DMS53 treated with DMSO at 0.1 percent for 48 hours (cell line): Measurements from ENCODE around the gene CNTNAP4.

Source experiments
- DNase-seq: peaks from one replicate; lab custom pipeline; 2025; ENCODE audit not compliant: unreplicated experiment; lab: John Stamatoyannopoulos, UW

CNTNAP4 gene

DNA sequence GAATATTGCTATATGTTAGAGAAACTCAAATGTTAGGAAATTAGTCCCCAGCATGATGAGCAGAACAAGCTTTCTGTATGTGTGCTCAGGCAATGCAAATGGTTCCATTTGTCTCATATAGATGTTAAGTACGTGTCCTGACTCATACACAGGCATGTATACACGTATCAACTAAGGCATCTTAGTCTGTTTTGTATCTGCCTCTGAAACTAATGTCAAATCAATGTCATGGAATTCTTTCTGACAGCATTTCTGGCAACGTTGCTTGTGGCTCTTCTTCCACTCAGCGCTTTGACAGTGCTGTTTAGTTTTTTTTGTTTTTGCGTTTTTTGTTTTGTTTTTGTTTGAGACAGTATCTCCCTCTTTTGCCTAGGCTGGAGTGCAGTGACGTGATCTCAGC lies 111.9 kb downstream of the CNTNAP4 start:
- DNase-seq = no peak

DNA sequence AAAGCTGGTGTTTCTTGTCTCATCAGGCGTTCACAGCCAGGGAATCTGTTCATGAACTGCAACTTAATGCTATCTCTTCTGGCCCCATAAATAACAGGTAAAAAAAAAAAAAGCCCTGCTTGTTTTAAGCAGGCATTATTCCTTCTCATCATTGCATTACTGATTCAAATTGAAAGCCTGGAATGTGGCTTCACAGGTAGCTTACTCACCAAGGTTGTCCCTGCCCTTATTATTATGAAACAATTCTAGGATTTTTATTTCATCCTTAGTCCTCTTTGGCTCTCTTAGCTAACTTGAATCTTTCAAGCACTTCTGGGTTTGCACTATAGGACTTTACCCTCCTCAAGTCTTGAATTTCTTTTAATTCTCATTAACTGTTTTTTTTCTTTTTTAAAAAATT lies 113.3 kb downstream of the CNTNAP4 start:
- no peak for DNase-seq

DNA sequence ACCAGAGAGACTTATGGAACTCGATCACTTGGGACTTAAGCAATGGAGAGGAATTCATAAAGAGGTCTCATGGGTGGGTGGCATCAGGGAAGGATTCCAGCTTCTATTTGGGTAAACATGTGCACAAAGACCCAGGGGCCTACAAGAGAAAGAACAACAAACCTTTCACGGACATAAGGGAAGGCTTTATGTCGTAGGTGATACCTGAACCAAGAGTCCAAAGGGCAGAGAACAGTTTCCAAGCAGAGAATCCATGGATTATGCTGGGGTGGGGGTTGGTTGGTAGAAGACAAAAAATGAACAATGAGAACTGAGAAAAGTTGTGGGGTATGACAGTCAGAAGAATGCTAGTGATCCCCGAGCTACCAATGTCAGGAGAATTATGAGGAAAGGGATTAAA lies 119.8 kb downstream of the CNTNAP4 start:
- no peak for DNase-seq

DNA sequence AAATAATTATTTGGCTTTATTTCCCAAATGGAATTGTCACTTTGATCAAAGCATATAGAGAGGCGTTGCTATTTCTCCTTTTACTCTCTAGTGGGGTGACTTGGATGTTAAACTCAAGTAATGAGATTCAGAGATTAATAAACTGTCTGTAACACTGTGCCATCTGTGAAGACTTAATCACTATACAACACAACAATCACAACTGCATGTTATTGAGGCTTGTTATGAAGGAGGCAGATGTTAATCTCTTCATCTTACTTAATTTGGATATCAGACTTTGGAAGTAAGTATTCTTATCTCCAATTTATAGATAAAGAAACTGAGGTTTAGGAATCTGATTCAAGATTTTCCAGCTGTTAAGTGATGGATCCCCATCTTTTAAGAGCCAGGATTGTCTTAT lies 132.5 kb downstream of the CNTNAP4 start:
- DNase-seq = no peak

DNA sequence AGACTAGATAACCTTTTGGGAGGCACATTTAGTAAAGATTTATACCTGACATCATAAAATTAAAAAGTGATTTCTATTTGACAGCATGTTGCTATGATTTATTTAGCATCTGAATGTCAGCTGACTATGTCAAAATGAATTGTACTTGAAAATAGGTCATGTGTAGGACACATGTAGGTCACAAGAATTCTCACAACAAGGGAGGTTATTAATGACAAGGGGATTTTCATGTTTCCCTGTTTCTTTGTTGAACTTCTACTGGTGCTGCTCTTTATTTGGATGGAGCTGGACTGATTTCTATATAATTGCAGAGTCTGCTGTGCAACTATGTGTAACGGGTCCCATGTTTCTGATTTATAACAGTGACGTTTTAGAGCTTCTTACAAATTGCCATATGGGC lies 144.4 kb downstream of the CNTNAP4 start:
- DNase-seq = no peak

DNA sequence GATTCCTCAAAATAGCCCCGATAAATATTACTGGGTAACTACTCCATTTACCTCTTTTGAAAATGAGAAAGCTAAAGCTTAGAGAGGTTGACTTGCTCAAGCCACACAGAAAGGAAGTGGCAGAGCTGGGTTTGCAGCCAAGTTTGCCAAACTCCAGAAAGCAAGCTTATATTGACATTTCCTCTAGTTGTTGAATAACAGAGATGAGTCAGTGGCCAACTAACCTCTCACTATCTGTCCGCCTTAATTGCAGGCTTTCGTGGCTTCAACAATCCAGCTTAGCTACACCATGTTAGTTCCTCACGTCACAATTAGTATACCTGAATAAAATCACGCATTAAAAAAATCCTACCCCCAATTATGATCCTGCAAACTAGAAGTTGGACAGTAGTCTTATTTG lies 151.7 kb downstream of the CNTNAP4 start:
- no peak for DNase-seq

DNA sequence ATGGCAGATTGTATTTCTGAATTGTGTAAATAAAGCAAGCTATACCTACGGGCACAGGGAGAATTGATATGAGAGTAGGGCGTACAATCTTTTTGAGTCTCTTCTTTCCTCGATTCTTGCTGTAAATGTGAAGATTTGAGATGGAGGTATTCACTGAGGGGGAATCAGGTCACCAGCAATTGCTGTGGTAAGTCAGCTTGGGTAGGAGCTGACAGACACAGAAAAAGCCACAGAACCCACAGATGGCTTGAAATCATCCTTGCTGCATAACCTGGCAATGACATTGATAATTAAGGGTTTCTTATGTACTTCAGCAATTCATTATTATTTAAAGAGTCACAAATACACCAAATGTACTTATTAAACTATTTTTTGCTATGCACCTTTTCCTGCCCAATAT lies 164.2 kb downstream of the CNTNAP4 start:
- no peak for DNase-seq

DNA sequence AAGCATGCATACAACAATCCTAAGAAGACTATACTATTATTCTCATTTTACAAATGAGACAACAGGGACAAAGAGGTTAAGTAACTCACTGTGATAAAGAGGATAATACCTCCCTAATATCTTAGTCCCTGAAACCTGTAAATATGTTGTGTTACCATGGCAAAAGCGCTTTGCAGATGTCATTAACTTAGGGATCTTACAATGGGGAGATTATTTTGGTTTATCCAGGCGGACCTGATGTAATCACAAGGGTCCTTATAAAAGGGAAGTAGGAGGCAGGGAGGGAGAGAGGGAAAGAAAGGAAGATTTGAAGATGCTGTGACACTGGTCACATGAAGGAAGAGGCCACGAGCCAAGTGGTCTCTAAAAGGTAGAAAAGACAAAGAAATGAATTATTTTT lies 164.7 kb downstream of the CNTNAP4 start:
- no peak for DNase-seq

DNA sequence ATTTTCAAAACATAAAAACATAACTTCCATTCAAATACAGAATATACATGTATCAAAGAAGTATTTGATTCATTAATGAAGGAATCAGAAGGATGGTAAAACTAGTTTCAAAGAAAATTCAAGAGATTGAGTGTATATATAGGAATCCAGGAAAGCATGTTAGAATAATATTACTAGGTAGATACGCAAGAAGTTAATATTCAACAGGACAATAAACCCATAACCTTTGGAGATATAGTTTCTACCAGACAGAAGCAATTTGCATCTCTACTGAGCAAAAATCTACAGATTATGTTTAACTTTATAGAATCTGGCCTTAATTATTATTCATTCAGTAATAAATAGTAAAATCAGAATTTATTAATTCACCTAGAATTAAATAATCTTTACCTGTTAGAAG lies 166.8 kb downstream of the CNTNAP4 start:
- DNase-seq = no peak

DNA sequence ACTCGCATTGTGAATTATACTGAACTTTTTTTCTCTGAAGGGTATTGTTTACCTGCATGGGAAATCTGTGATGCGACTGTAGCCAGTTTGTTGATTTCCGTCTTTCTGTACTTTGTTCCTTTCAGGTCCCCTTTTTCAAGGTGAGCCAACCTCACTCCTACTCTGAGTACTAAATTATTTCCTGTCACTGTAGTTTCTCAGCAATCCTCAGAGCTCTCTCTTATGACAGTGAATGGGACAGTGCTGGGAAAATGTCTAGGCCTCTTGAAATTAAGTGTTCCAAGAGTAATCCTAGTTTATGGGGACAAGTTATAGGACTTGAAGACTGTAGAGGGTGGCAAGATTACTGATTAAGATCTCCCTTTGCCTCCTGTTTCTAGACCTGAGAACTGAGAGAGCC lies 167.6 kb downstream of the CNTNAP4 start:
- no peak for DNase-seq

DNA sequence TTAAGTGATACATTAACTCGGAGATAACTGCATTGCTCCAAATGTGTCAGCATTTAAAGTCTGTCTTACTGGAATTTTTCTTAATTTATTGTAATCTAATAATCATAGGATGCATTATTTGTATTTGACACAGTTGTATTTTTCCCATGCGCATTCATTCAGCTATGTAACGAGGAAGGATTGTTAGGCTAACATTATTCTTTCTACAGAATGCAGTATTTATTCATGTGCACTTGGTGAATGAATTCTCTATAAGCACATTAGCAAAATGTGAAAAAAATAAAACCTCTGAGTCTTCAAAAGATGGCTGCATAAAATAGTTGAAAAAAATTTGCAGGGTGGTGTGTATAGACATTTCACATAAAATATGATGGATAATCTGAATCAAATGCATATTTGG lies 168.6 kb downstream of the CNTNAP4 start:
- DNase-seq = no peak

DNA sequence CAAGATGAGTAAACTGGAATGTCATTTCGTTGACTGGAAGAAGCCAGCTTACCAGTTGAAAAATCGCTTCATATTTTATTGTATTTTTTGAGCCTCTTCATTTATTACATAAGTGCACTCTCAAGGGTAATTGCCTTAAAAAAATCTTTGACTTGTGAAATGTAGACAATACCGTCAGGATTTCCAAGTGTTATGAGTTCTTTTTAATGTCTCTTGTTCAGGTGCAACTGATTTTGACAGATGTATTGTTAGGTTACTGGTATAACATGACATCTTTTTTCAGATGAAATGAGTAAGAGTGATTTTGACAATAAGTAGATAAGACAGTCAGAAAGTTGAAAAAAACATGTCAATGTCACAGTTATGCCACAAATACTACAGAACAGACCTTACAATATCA lies 169.1 kb downstream of the CNTNAP4 start:
- no peak for DNase-seq

DNA sequence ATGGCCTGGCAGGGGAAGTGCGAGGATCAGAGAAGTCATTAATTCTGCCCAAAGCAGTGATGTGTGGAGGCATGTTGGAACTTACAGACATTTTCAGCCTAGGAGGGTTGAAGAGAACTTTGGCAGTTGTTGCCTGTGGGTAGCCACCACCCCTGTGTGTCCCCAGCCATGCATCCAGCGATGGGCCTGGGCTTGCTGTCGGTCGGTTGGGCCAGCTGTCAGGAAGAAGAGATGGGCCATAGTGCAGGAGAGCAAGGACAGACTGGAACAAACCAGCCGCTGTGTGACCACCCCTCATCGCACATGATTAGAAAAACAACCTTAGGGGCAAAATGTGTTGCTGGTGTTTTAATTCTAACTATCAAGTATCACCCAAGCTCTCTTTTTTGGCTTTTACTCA lies 173.7 kb downstream of the CNTNAP4 start:
- DNase-seq = no peak

DNA sequence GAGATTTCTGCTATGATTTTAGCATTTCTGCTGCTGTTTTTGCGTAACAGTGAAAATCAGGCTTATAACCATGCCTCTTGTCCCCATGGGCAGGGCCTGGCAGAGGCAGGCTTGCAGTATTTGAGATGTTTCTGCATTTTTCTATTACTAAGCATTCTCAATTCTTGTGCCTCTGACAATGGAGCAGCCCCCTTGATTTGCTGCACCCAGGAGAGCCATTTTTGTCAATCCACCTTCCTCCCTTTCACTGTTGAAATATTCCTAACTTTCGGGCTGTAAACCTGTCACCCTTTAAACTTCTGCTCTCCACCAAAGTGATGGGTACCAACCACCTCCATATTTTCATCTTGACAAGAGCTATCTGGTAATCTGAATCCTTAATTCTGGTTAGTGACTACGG lies 178.1 kb downstream of the CNTNAP4 start:
- no peak for DNase-seq

DNA sequence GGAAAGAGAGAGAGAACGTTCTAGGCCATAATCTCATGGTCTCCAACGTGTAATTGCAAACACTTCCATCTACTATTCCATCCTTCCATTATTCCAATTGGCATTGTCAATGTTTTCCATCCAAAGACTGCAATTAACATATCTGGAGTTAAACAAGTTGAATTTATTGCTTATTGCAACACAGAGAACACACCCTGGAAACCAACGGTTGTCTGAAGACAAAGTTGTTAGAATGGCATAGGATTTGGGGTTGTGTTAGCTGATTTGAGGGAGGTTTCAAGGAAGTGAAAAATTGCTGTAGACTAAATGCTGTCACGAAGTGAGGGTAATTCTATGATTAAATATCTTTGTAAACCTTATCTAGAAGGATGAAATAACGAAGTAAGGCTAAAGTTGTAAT lies 178.8 kb downstream of the CNTNAP4 start:
- DNase-seq = no peak

DNA sequence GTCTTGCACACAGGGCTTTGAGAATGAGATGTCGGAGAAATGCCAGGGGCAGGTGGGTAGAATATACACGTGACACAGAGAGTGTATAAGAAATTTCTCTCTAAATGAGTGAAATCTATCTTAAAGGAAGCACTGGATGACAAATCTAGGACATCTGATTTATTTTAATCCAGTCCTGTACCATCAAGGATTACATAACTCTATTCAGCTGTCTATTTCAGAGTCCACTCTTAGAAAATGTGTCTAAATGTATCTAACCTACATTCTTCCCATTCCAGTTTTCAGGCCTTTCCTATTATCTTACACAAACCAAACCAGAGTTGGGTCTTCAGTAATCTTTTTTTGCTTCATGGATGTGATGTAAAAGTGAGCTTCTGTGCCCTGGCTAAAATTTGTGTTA lies 181.9 kb downstream of the CNTNAP4 start:
- DNase-seq = no peak

DNA sequence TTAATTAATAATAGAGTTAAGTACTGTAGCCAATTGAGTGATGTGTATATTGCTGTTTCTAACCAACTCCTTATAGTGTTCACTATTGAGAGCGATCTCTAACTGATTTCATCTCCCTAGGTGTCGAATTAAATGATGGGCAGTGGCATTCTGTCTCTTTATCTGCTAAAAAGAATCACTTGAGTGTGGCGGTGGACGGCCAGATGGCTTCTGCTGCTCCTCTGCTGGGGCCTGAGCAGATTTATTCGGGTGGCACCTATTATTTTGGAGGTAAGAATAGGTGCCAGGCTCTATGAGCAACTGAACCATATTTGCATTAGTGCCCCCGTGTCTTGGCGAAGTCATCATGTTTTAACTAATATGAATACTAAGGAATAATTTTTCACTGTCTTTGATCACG lies 184.6 kb downstream of the CNTNAP4 start:
- no peak for DNase-seq

DNA sequence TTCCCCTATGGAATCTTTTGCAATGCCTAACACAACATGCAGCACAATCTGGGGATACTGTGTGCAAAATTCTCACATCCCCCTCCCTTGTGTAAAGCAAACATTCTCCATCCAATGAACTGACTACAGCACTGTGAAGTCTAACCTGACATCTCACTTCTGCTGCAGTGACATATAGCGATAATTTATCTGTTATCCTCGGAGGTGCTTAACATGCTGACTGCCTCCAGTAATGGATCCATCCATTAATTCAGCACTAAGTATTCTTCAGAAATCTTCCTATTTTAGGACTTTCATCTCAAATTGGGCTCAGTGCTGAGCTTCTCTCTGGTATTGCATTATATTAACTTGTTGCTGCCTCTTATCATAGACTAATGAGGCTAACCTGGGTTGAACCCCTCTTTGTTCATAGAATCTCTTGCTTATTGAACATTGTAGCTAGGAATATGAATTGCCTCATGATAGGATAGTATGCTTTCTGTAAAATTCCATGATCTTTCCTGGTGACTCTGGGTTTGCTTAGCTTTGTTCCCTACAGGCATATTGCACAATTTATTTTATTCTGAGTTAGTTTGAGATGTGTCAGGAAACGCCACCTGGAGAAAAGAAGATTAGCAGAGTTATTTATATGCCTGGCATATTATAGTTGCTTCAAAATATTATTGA lies 187.9 kb downstream of the CNTNAP4 start:
- DNase-seq = no peak

DNA sequence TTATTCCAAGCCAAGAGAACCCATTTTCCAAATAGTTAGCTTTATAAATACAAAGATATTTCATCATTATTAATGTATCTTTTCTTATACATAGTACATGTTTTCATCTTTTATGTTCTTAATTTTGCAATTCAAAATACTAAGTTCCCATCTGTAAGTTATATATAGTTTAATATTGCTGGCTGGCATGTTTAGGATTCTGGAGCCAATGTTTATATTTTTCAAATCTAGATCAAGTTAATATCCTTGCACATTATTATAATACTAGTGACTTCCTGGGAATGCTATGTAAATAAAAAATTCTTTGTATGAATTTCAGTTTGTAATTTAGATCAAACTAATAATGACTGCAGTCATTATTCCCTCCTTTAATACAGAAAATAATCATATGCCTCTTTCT lies 189.7 kb downstream of the CNTNAP4 start:
- no peak for DNase-seq

DNA sequence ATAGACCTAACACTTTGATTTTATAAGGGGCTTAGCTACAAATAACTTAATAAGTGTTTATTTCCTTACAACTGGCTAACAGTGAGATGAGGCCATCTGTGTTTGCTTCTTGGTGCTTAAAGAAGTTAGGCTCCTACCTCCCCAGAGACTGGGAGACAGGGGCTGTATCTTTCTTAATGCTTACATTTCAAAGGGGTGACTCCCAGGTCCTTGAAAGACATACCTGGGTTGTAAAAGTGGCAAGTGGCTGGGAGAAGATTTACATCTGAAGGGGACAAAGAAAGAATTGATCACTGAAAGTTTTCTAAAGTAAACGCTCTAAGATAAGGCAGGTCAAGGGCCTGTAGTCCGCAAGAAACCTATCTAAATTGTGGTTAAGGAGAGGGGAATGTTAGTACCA lies 196.8 kb downstream of the CNTNAP4 start:
- no peak for DNase-seq

DNA sequence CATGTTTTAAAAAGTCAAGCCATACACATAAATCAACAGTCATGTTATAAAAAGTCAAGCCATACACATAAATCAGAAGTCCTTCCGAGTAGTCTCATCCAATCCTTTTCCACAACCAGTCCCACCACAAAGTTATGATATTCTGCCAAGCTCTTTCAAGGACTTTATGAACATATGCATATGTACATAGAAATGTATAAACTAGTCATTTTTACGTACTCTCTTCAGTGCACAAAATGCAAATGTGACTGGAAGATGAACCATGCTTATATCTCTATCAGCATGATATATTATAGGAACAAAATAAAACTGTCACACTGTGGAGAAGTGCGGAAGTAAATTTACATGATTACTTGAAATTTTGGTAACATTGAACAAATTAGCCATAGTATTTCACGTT lies 200.9 kb downstream of the CNTNAP4 start:
- no peak for DNase-seq

DNA sequence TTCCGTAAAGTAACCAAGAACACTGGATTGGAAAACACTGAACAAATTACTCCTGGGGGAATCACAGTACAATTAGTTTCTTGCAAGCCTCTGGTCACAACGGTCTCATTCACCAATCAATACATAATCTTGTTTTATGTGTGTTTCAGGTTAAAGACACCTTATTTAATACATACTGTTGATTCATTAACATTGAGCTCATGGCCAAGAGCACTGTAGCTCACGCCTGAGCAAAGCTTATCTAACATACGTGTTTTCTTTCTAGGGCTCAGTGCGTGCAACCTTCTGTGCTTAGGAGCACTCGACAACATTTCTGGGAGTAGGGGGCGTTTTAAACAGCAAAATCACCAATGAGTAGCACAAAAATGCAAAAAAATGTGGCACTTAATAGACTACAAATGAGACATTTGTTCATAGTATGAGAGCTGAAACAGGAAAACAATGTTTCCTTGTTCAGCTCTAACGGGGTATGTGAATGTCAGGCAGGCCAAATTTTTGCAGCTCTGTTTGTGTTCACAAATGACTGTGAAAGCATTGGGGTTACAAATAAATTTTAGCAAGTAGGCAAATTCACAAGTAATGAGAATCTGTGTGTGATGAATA lies 206.2 kb downstream of the CNTNAP4 start:
- DNase-seq = no peak

DNA sequence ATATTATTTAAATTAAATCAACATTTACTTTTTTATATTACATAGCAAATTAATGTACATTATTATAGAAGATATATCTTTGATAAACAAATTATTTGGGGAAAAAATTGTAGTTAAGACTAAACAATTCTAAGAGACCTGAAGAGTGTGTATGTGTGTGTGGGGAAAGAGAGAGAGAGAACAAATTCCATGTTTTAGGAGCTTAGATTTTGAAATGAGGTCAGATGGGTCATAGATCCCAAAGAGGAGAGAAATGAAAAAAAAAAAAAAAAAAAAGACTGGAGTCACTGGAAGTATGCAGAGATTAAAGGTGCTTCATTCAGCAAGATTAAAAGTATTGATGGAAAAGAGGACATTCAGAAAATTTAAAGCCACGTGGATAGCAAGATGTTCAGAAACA lies 206.8 kb downstream of the CNTNAP4 start:
- no peak for DNase-seq
